NCI-H526 treated with DMSO at 0.1 percent for 48 hours (cell line): ENCODE measurements around the gene MYO9A.

Experiments
- DNase-seq: peaks from one replicate; lab custom pipeline; 2025; lab: John Stamatoyannopoulos, UW

MYO9A gene

GRCh38 chr15:71782422-71783165, 335.4 kb downstream of the MYO9A start:
- DNase-seq: peak; percentile 11

- no peak for DNase-seq
Observed at GRCh38 chr15:71781965-71782265, 336.0 kb downstream of the MYO9A start.

- no peak for DNase-seq
Observed at GRCh38 chr15:71781179-71781964, 336.6 kb downstream of the MYO9A start.

- peak; percentile 10 for DNase-seq
Observed at GRCh38 chr15:71780115-71780976, 337.6 kb downstream of the MYO9A start.

- no peak for DNase-seq
Observed at GRCh38 chr15:71779073-71779797, 338.7 kb downstream of the MYO9A start.

- no peak for DNase-seq
Observed at GRCh38 chr15:71777216-71777943, 340.6 kb downstream of the MYO9A start.

DNA sequence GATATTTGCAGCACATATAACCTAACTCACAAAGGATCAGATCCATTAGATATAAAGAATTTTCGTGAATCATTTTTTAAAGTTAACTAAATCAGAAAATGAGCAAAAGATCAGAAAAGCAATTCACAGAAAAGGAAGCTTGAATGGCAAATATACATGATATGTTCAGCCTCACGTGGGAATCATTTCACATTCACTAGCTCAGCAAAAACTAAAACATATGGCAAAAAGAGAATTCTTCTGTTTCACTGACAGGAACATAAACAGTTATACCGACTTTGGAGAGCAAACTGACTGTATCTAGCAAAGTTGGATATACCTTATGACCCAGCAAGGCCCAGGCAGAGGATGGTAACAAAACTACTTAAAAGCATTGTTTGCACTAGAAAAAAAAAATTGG, 341.6 kb downstream of the MYO9A start:
- DNase-seq: no peak

DNA sequence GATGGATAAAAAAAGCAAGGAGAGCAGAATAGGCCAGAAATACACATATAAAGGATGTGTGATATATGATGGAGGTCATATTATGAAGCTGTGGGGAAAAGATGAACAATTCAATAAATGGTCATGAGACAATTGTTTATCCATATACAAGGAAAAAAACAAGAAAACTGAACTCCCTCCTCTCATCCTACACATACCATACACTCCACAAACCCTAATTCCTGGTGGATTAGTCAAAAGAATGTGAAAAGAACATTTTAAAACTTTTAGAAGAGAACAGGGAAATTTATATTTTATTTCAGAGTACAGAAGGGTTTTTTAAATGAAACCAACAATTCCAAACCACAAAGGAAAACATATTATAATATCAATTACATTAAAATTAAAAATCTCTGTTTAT, 342.1 kb downstream of the MYO9A start:
- no peak for DNase-seq

DNA sequence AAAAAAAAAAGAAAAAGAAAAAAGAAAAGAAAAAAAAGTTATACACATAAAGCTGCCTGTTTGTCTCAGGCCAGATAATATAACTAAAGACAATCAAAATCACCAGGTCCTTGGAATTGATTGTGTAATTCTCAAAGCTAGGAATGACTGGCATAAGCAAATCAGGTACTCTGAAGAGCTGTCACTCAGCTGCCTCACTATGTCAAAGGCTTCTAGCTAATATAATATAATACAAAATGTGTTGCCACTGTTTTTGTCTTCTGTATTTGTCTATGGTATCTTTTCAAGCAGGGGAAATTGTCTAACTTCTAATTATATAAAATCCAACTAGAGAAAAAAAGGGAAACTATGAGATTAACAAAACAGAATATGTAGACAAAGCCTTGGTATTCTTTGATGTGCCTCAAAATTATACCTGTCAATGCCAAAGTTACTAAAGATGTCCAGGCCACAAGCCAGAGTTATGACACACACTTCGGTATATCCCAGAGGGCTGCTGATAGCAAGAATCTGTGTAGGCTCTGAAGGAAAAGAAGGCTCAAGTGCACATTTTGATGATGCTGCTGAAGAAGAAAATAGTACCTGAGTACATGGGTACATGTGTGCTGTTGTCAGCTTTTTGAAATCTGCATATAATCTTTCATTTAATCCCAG, 344.6 kb downstream of the MYO9A start:
- no peak for DNase-seq
